Stomach (tissue), 4 donors: ENCODE data around the gene MAP3K19.

Experiments
- POLR2A ChIP-seq, 4 donors: fragments of 450-650 bp; IDR thresholded peaks; one replicate each; pipeline ENCODE4 v1.6.1; 2016; ENCODE audit warnings: antibody characterized with exemption in 4 of 4, control low read depth in 2 of 4, mild to moderate bottlenecking in 1 of 4, moderate library complexity in 1 of 4
- POLR2AphosphoS5 ChIP-seq, 3 donors: sonication (generic); formaldehyde crosslinking; IDR thresholded peaks; one replicate each; pipeline ENCODE4 v1.6.1; 2016; ENCODE audit warnings: antibody characterized with exemption in 3 of 3
- TF ChIP-seq, protein P1 (sequence below), 7 experiments: fragments of 450-650 bp in 4 of 7; fragments of 200-600 bp in 3 of 7; sonication (generic) in 3 of 7; IDR thresholded peaks; one replicate each; pipeline ENCODE4 v1.5.1; 2016 to 2019; ENCODE audit warnings: antibody characterized with exemption in 7 of 7, control low read depth in 2 of 7, mild to moderate bottlenecking in 1 of 7

DNA sequence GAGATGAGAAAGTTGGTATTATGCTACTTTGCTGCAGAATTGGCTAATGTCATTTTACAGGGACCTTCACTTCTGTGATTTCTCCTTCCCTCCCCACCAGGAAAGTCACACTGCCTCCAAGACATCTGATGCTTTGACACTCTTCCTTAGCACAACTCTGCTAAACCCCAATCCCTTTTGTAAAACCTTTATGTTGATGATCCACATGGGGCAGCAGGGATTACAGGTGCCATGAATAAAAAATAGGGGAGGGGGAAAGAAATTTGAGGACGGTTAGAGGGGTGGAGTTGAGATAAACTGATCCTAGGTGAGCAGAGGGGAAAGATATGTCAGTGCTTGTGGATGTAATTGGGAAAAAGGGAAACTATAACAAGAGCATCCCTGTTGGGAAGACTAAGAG, 102.3 kb downstream of the MAP3K19 start:
- TF ChIP-seq, protein P1, sequence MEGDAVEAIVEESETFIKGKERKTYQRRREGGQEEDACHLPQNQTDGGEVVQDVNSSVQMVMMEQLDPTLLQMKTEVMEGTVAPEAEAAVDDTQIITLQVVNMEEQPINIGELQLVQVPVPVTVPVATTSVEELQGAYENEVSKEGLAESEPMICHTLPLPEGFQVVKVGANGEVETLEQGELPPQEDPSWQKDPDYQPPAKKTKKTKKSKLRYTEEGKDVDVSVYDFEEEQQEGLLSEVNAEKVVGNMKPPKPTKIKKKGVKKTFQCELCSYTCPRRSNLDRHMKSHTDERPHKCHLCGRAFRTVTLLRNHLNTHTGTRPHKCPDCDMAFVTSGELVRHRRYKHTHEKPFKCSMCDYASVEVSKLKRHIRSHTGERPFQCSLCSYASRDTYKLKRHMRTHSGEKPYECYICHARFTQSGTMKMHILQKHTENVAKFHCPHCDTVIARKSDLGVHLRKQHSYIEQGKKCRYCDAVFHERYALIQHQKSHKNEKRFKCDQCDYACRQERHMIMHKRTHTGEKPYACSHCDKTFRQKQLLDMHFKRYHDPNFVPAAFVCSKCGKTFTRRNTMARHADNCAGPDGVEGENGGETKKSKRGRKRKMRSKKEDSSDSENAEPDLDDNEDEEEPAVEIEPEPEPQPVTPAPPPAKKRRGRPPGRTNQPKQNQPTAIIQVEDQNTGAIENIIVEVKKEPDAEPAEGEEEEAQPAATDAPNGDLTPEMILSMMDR (IDR thresholded peaks at IDR 0.05) = no peak
- TF ChIP-seq POLR2A (IDR thresholded peaks at IDR 0.05) = no peak
- TF ChIP-seq POLR2AphosphoS5 (IDR thresholded peaks at IDR 0.05) = no peak
